HEK293 (cell line): ENCODE data around the gene DCLK1.
A peak's percentile ranks its signal among the peaks of the same experiment; 100 is the strongest.

Experiments
- BCL11A ChIP-seq: fragments of 450-650 bp; formaldehyde crosslinking; IDR thresholded peaks from 2 replicates; pipeline ENCODE4 v1.5.1; 2016; ENCODE audit warnings: low read depth, missing biosample characterization, missing genetic modification characterization
- HOXD13 ChIP-seq: sonication (generic); formaldehyde crosslinking; IDR thresholded peaks from 2 replicates; pipeline ENCODE4 v1.8.0; 2022; ENCODE audit warnings: missing genetic modification reagents, borderline replicate concordance
- IKZF3 ChIP-seq: fragments of 450-650 bp; IDR thresholded peaks from 2 replicates; pipeline ENCODE4 v1.5.0; 2018; ENCODE audit warnings: missing biosample characterization, mild to moderate bottlenecking, missing genetic modification characterization, moderate library complexity
- INSM2 ChIP-seq: fragments of 450-650 bp; formaldehyde crosslinking; IDR thresholded peaks from 2 replicates; pipeline ENCODE4 v1.5.1; 2016; ENCODE audit warnings: missing biosample characterization, missing genetic modification characterization
- KLF10 ChIP-seq: fragments of 450-650 bp; IDR thresholded peaks from 2 replicates; pipeline ENCODE4 v1.5.1; 2018; ENCODE audit warnings: missing biosample characterization, mild to moderate bottlenecking, missing genetic modification characterization
- KLF17 ChIP-seq: fragments of 450-650 bp; formaldehyde crosslinking; IDR thresholded peaks from 2 replicates; pipeline ENCODE4 v1.5.1; 2016; ENCODE audit warnings: missing biosample characterization, missing genetic modification characterization
- KLF8 ChIP-seq: fragments of 450-650 bp; formaldehyde crosslinking; IDR thresholded peaks from 2 replicates; pipeline ENCODE4 v1.5.1; 2016; ENCODE audit warnings: missing biosample characterization, missing genetic modification characterization
- MEIS1 ChIP-seq: sonication (generic); formaldehyde crosslinking; IDR thresholded peaks from 2 replicates; pipeline ENCODE4 v1.8.1; 2022; ENCODE audit warnings: missing genetic modification reagents, mild to moderate bottlenecking, borderline replicate concordance
- PRDM6 ChIP-seq: fragments of 450-650 bp; formaldehyde crosslinking; IDR thresholded peaks from 2 replicates; pipeline ENCODE4 v1.5.1; 2017; ENCODE audit warnings: missing biosample characterization, missing genetic modification characterization
- ZEB2 ChIP-seq: fragments of 450-650 bp; formaldehyde crosslinking; IDR thresholded peaks from 2 replicates; pipeline ENCODE4 v1.5.1; 2016; ENCODE audit warnings: missing biosample characterization, missing genetic modification characterization
- ZNF112 ChIP-seq: fragments of 450-650 bp; formaldehyde crosslinking; IDR thresholded peaks from 2 replicates; pipeline ENCODE4 v1.5.0; 2017; ENCODE audit warnings: missing biosample characterization, missing genetic modification characterization
- ZNF132 ChIP-seq: fragments of 450-650 bp; formaldehyde crosslinking; IDR thresholded peaks from 2 replicates; pipeline ENCODE4 v1.5.1; 2017; ENCODE audit warnings: missing biosample characterization, missing genetic modification characterization, borderline replicate concordance
- ZNF214 ChIP-seq: fragments of 450-650 bp; formaldehyde crosslinking; IDR thresholded peaks from 2 replicates; pipeline ENCODE4 v1.5.1; 2017; ENCODE audit warnings: missing biosample characterization, mild to moderate bottlenecking, missing genetic modification characterization, borderline replicate concordance
- ZNF354C ChIP-seq: fragments of 450-650 bp; formaldehyde crosslinking; IDR thresholded peaks from 2 replicates; pipeline ENCODE4 v1.5.1; 2016; ENCODE audit warnings: missing biosample characterization, missing genetic modification characterization, low read depth, borderline replicate concordance
- ZNF560 ChIP-seq: fragments of 450-650 bp; formaldehyde crosslinking; IDR thresholded peaks from 2 replicates; pipeline ENCODE4 v1.5.1; 2017; ENCODE audit warnings: missing biosample characterization, missing genetic modification characterization, borderline replicate concordance
- ZNF571 ChIP-seq: fragments of 450-650 bp; formaldehyde crosslinking; IDR thresholded peaks from 2 replicates; pipeline ENCODE4 v1.5.0; 2017; ENCODE audit warnings: missing biosample characterization, missing genetic modification characterization
- ZNF610 ChIP-seq: fragments of 450-650 bp; formaldehyde crosslinking; IDR thresholded peaks from 2 replicates; pipeline ENCODE4 v1.5.1; 2016; ENCODE audit warnings: missing biosample characterization, missing genetic modification characterization, borderline replicate concordance
- ZNF621 ChIP-seq: fragments of 450-650 bp; formaldehyde crosslinking; IDR thresholded peaks from 2 replicates; pipeline ENCODE4 v1.5.1; 2017; ENCODE audit warnings: missing biosample characterization, missing genetic modification characterization
- ZNF629 ChIP-seq: fragments of 450-650 bp; formaldehyde crosslinking; IDR thresholded peaks from 2 replicates; pipeline ENCODE4 v1.5.1; 2017; ENCODE audit warnings: missing biosample characterization, missing genetic modification characterization
- ZNF660 ChIP-seq: fragments of 450-650 bp; IDR thresholded peaks from 2 replicates; pipeline ENCODE4 v1.5.1; 2018; ENCODE audit warnings: missing biosample characterization, mild to moderate bottlenecking, missing genetic modification characterization
- ZNF707 ChIP-seq: fragments of 450-650 bp; formaldehyde crosslinking; IDR thresholded peaks from 2 replicates; pipeline ENCODE4 v1.5.1; 2016; ENCODE audit warnings: missing biosample characterization, missing genetic modification characterization
- ZNF791 ChIP-seq: fragments of 450-650 bp; formaldehyde crosslinking; IDR thresholded peaks from 2 replicates; pipeline ENCODE4 v1.5.1; 2016; ENCODE audit warnings: missing biosample characterization, missing genetic modification characterization
- ZNF843 ChIP-seq: fragments of 450-650 bp; formaldehyde crosslinking; IDR thresholded peaks from 2 replicates; pipeline ENCODE4 v1.5.1; 2016; ENCODE audit warnings: missing biosample characterization, missing genetic modification characterization
- ZXDB ChIP-seq: fragments of 450-650 bp; formaldehyde crosslinking; IDR thresholded peaks from 2 replicates; pipeline ENCODE4 v1.5.1; 2016; ENCODE audit warnings: missing biosample characterization, missing genetic modification characterization
- TF ChIP-seq, protein P1 (sequence below): fragments of 450-650 bp; IDR thresholded peaks from 2 replicates; pipeline ENCODE4 v1.5.1; 2018; ENCODE audit warnings: missing biosample characterization, missing genetic modification characterization

The DCLK1 gene

GRCh38 chr13:35888457-35888883 lies 242.7 kb downstream of the DCLK1 start (continued):
- no peak for TF ChIP-seq ZNF560 (tag by site-specific recombination)
- TF ChIP-seq, protein P1, sequence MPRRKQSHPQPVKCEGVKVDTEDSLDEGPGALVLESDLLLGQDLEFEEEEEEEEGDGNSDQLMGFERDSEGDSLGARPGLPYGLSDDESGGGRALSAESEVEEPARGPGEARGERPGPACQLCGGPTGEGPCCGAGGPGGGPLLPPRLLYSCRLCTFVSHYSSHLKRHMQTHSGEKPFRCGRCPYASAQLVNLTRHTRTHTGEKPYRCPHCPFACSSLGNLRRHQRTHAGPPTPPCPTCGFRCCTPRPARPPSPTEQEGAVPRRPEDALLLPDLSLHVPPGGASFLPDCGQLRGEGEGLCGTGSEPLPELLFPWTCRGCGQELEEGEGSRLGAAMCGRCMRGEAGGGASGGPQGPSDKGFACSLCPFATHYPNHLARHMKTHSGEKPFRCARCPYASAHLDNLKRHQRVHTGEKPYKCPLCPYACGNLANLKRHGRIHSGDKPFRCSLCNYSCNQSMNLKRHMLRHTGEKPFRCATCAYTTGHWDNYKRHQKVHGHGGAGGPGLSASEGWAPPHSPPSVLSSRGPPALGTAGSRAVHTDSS (tag by site-specific recombination), result no peak
- TF ChIP-seq KLF17 (tag by site-specific recombination), result no peak
- peak; percentile 37; the same call in 1 of the 2 replicates for TF ChIP-seq KLF10 (tag by site-specific recombination)
- TF ChIP-seq ZEB2 (tag by site-specific recombination), result peak; percentile 41; the same call in 1 of the 2 replicates
- no peak for TF ChIP-seq ZNF660 (tag by site-specific recombination)
- no peak for TF ChIP-seq ZNF214 (tag by site-specific recombination)
- no peak for TF ChIP-seq INSM2
- no peak for TF ChIP-seq ZNF571 (tag by site-specific recombination)
- TF ChIP-seq ZNF629, result peak; percentile 43; the same call in 1 of the 2 replicates
- TF ChIP-seq KLF8 (tag by site-specific recombination), result 0 out of 2 replicates have a peak, but pooled peaks have one; percentile 39
- TF ChIP-seq ZNF112 (tag by site-specific recombination), result no peak
- TF ChIP-seq ZNF843 (tag by site-specific recombination), result peak; percentile 73
- no peak for TF ChIP-seq ZNF354C (tag by site-specific recombination)
- peak; percentile 55 for TF ChIP-seq PRDM6 (tag by site-specific recombination)
- no peak for TF ChIP-seq MEIS1
- no peak for TF ChIP-seq ZNF621 (tag by site-specific recombination)
- no peak for TF ChIP-seq BCL11A (tag by site-specific recombination)
- TF ChIP-seq HOXD13 (CRISPR knock-in tag), result no peak
- TF ChIP-seq ZXDB (tag by site-specific recombination), result 0 out of 2 replicates have a peak, but pooled peaks have one; percentile 26
- no peak for TF ChIP-seq ZNF707 (tag by site-specific recombination)
- TF ChIP-seq ZNF610 (tag by site-specific recombination), result no peak
- TF ChIP-seq ZNF791 (tag by site-specific recombination), result no peak
- no peak for TF ChIP-seq ZNF132 (tag by site-specific recombination)
- peak; percentile 54; the same call in 1 of the 2 replicates for TF ChIP-seq IKZF3 (tag by site-specific recombination)
